Activated T-helper 1 cell treated with Interleukin-2 at 50 U/mL for 16 hours (primary cell): Measurements from ENCODE around the gene BATF.

Source experiments
- DNase-seq: peaks from one replicate; pipeline ENCODE4 v3.0.0-alpha.2; 2020; ENCODE audit warnings: low read depth

The BATF gene

DNA sequence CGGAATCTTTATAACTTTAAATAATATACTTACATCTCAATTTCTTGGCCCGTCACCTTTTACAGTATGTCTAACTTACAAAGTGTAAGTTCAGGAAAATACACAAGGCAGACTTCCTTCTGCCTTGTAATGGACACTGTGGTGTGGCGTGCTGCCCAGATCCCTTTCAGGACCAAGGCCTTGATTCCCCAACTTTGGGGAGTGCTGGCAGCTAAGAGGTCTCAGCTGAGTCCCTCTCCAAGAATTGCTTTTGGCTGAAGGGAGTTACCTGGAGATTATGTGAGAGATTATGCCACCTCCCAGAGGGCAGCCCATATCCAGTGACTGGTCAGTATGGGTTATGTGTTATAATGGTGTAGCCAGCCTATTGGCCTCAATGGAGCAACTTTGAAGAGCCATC is 21.2 kb upstream of the BATF start:
- no peak for DNase-seq

DNA sequence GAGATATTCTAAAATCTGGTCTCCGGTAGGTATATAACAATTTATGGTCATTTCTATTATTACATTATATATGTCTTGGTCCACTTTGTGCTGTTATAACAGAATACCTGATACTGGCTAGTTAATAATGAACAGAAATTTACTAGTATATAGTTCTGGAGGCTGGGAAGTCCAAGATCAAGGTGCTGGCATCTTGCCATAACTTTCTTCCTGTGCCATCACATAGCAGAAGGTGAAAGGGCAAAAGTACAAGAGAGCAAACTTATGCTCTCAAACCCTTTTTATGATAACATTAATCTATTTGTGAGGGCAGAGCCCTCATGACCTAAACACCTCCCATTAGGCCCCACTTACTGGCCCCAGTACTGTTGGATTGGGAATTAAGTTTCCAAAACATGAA is 17.9 kb upstream of the BATF start:
- no peak for DNase-seq

DNA sequence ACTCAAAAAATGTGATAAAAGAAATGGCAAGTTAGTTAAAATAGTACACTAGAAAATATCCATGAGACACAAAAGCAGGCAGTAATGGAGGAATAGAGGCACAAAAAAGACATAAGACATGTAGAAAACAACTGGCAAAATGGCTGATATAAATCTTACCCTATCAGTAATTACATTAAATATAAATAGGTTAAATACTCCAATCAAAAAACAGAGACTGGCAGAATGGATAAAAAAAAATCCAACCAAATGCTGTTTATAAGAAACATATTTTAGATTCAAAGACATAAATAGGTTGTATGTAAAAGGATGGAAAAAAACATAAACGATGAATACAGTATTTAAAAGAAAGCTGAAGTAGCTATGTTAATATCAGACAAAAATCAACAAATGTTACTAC is 15.3 kb upstream of the BATF start:
- DNase-seq = no peak

DNA sequence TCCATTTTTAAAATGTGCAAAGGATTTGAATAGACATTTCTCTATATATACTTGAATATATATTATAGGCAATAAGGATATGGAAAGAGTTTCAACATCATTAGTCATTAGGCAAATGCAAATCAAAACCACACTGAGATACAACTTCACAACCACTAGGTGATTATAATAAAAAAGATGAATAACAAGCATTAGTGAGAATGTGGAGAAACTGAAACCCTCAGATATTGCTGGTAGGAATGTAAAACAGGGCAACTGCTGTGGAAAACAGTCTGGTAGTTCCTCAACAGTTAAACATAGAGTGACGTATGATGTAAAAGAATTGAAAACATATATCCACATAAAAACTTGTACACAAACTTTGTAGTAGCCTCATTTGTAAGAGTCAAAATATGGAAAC is 11.7 kb upstream of the BATF start:
- DNase-seq = no peak

DNA sequence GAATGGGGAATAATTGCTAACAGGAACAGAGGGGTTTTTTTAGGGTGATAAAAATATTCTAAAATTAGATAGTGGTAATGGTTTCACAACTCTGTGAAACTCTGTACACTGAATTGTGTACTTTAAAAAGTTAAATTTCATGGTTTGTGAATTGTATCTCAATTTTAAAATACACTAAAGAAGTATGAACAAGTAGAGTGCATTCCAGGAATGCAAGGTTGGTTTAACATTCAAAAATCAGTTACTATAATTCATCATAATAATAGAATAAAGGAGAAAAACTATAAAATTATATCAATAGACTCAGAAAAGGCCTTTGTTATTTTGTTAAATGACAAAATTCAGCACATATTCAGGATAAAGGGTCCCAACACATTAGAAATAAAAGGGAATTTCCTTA is 11.1 kb upstream of the BATF start:
- DNase-seq = no peak

DNA sequence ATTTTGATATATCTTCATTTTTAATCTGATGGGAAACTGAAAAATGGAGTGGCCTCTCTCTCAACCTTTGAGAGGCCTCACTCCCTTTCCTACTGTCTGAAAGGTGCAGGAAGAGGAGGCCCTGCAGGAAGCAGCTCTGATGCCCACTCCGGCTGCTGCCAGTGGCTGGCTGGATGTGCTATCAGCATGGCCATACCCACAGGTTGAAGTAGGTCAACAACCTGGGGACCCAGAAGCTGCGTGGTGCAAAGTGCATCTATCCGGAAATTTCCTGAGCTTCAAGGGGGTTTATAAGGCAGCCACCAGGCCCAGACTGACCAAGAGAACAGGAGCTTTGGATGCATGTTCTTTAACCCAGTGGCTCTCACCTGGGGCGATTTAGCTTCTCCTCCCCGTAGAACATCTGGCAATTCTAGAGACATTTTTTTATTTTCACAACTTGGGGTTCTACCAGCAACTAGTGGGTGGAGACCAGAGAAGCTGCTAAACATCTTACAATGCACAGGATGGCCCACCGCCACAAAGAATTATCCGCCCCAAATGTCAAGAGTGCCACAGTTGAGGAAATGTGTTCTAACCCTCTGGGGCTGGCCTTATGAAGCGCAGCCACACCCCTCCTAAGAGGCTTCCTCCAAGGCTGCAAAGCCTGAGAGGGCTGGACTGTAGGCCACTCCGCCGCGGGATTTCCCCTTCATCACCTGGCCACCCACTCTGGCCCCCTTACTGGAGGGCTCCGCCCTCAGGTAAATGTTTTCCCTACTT is 8.2 kb upstream of the BATF start:
- no peak for DNase-seq

DNA sequence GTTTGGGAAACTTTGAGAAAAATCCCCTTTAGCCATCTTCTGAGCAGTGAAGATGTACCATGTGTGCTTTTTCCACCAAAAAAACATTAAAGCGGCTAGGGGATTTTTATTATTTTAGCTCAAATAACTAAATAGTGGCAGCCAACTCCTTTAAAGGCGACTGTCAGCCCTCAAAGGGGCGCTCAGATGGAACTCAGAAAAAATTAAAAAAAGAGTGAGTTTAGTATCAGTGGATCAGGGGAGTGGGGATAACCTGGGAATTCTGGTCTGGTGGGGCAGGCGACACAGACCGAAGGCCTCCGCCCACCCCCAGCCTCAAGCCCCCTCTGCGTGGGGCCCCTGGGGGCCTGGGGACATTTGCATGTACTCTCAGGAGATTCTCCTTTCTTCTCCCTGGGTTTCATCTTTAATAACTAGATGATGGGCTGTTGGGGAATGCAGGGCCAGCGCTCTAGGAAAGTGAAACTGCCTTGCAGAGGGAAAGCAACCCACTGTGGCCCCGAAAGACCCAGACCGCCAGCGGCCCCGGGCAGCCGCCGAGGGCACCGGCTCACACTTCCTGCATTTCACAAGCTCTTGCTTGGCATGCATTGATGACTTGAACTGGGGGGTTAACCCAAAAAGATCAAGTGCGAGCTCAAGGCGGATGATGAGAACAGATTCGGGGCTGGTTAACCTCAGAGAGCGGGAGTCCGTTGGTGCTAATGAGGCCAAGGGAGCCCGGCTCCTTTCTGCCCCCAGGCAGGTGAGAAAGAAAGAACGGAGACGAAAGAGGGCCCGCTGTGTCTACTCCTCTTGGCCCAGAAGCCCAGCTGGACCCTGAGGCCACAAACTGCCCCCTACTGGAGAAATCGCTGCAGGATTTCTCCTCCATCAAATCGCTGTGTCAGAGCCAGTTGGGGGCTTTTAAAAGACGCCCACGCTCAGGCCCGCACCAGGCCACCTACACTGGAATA is 7.3 kb upstream of the BATF start:
- no peak for DNase-seq

DNA sequence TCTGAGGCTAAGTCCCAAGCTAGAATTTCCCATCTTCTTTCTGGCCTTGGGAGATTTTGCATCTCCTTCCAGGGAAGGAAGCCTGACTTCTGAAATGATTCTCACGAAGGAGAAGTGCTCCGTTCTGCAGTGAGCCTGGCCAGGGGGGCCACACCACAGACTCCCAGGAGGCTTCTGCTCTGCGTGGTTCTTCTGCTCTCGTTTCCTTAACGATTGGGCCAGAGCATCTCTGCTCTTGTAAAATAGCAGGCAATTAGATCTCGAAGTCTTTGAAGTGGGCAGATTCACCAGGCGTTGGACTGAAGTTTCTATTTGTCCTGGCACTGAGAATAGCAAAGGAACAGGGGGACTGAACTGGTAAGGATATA is 6.7 kb upstream of the BATF start:
- no peak for DNase-seq

DNA sequence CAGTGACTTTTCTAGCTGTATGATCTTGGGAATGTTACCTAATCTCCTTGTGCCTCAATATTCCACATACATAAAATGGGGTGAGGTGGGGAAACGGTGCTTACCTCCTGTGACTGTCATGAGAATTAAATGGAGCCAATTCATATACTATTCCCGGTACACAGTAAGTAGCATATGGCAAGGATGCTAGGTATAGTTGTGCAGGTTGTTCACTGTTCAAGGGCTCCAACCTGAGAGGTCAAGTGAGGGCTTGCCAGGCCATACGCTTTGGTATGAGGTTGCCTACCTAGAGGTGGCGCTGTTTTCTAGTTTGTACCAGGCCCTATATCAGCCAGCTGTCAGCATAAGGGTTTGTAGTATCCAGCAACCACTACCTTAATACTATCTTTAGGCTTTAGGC is 3.6 kb upstream of the BATF start:
- DNase-seq = no peak

DNA sequence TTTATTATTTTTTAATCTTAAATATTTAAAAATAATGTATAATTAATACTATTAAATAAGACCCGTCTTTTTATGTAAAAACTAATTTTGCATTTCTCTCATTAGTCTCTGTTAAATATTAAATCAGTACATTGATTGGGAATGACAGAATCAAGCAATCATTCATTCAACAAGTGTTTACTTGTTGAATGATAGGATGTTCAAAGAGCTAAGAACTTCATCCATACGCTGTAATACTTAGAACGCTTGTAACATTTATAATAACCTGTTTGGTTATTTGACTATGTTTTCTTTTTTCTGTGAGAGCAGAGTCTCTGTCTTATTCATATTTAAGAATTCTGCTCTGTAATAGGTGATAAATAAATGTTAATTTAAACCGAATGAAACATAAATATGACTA is 2.9 kb upstream of the BATF start:
- DNase-seq = no peak

DNA sequence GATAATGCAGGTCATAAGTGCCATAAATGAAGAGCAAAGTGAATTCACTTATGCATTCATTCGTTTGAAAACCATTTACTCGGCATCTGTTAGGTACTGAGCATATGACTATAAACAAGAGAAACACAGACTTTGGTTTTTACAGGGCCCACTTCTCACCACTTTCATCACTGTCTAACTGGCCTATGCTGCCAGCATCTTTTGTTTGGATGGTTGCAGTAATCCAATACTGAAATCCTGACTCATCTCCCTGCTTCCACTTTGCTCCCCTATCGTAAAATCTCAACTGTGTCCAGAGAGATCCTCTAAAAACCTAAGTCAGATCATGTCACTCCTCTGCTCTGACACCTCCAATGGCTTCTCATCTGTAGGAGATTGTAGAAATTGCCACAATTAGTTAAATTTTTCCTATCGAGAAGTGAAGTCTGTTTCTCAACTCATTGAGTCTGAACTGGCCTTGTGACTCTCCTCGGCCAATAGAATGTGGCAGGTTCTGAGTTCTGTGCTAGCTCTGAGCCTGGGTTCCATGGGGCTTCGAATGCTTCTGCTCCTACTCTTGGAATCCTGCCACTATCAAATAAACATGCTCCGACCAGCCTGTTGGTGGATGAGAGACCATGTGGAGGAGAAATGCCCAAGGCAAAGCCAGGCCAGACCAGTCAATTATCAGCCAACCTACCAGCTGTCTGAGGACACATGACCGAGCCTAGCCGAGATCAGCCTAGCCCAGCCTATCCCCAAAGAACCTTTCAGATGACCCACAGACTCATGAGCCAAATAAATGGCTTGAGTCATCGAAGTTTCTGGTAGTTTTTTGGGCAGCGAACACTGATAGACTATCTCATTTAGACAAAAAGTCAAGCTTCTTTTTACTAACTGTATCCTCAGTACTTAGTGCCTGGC is 2.2 kb upstream of the BATF start:
- no peak for DNase-seq

DNA sequence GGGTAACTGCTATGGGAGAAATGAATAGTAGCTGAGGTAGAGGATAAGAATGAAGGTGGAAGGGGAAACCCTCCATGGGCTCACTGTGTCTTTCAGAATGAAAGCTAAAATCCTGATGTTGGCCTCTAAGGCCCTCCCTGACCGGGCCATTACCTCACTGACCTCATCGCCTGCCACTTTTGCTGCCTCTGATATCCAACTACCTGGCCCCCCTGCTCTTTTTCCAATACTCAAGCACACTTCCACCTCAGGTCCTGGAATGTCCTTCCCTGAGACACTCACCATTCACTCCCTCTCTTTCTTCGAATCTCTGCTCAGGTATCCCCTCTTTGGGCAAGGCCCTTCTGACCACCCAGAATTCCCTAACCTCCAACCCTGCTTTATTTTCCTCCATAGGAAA is 1.4 kb upstream of the BATF start:
- no peak for DNase-seq

DNA sequence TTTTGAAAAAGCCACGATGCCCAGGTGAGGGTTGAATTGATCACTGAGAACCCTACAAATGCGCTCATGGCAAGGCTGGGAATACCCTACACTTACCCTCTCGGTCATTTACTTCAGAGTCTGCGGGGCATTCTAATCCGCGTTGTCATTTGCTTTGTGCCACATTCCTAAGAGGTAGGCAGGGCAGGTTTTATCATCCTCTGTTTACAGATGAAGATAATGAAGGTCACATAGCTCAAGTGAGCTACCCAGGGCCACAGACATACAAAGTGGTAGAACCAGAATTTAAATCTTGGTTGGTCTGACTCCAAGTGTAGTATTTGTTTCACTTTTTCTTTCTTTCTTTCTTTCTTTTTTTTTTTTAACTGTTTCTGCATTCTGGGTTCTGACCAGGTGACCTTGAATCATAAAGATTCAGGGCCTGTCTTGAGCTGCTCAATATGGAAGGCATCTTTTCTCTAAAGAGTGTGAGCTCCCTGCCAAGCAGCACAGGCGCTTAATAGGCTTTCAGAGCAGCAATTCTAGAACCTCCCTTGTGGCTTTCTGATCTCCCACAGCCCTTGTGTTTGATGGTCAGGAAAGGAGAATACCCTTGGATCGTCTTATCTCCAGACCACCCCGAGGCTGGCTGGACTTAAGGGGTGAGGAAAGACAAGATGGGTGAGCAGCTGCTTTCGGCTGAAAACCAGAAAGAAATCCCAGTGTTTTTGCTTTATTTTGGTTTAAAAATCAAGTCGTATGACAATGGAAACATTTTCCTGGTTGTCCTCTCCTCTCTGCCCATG is 662 bp upstream of the BATF start:
- DNase-seq = no peak

DNA sequence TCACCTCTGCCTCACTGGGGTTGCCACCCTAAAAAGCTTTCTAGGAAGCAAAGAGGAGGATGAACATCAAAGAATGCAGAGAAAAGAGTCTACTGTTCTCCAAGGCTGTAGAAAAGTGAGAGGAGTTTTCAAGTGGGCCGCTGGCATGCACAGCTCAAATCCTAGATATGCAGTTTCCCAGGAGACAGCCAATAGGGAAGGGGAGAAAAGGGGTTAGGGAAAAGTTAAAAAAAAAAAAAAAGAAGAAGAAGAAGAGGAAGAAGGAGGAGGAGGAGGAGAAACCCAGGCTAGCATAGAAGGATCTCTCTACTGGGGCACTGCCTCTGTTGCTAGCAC is 682 bp downstream of the BATF start:
- DNase-seq = no peak

DNA sequence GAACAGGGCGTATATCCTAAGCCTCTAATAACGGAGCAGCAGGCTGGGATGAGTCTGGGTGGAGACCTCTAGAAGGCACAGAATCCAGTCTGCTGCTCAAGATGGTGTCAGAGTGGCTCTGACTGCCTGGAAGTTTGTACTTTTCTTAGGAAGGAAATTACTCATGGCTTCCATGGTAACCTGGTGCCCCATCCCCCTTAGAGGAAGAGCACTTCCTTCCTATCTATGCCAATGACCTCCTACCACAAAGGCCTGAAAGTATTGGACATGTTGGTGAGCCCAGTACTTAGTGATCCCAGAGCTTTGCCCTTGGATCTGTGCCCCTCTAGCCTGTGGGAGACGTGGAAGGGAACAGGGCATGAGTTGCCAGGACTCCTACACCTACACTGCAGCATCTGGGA is 1.5 kb downstream of the BATF start:
- DNase-seq = no peak

DNA sequence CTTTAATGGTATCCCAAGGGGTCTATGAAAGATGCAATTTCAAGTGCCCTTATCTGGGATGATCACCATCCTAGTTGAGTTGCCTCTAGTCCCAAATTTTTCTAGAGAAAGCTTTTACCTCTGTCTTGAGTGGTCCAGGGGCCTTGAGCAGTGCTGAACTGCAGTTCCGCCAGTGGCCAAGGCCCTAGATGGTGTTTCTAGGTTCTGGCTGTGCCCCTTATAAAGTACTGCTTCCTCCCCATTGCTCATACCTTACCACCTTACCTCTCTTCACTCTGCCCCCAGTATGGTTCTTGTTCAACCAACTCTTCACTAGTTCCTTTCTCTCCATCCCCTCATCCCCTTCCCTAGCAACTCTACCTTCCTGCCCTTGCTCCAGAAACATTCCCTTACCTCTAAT is 3.7 kb downstream of the BATF start:
- DNase-seq = no peak

DNA sequence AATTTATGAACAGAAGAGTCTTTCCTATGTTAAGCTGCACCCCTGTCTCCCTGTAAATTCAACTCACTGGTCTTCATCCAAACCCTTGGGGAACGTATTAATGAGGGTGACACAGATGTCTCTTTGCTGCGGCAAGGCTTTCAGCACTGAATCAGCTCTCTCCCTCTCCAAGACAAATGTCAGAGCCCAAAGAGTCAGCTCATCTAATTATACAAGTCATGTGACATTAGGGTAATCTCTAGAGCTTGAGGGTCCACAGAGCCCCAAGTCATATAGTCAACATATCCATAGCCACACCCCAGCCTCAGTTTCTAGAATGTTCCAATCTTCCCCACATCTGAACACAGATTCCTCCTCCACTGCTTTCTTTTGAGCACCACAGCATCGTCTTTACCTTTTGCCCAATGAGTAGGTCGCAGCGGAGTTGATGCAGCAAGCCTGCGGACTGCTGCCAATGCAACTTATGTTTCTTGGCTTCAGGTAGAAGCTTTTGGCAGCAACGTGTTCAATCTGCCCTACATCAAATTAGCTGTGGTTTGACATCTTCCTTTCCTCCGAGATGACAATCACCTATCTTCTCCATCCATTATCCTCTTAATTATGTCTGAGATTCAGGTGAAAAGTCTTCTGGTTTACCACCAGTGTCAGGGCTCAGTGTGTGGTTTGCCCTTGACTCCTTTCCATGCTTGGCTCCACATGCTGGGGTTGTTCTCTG is 5.3 kb downstream of the BATF start:
- no peak for DNase-seq

DNA sequence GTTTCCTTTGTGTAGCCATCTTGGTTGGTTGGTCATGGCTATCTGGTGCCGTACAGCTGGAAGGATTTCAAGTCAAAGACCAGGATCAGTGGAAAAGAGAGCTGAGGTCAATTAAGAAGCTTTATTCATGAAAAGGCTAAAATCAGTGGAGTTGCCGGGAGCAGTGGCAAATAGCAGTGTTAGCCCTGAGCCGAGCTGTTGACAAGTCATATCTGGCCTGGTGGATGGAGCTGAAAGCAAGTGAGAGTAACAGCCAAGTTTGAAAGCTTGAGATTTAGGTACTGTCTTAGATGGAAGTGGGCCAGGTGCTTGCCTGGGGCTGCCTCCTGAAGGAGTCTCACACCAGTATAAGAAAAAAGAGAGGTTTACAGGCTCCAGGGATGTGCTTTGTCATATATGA is 9.0 kb downstream of the BATF start:
- no peak for DNase-seq

DNA sequence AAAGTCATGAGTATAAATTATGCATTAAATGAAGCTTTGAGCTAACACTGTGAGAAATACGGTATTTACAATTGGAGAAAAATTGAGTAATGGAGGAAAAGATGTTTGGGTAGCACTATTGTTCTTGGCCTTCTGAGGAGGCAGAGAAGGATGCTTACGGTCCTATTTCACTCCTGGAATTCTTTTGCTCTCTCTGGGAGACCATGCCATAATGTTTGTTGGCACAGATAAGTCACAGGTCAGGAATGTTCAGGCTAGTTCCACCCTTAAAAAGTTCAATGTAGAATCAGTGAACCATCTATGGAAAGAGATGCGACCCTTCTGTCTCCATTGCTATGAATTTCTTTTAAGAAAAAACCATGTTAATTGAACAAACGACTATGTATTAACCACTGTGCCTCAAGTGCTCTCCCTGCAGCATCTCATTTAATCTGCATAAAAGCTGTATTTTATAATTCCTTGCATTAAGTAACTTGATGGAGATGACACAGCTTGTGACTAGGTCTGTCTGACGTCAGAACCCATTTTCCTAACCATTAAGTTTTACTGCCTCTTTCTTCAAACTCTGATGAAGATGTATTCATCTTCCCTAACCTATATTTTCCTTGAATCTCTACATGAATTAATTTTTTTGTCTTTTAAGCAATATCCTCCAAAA is 9.5 kb downstream of the BATF start:
- no peak for DNase-seq

DNA sequence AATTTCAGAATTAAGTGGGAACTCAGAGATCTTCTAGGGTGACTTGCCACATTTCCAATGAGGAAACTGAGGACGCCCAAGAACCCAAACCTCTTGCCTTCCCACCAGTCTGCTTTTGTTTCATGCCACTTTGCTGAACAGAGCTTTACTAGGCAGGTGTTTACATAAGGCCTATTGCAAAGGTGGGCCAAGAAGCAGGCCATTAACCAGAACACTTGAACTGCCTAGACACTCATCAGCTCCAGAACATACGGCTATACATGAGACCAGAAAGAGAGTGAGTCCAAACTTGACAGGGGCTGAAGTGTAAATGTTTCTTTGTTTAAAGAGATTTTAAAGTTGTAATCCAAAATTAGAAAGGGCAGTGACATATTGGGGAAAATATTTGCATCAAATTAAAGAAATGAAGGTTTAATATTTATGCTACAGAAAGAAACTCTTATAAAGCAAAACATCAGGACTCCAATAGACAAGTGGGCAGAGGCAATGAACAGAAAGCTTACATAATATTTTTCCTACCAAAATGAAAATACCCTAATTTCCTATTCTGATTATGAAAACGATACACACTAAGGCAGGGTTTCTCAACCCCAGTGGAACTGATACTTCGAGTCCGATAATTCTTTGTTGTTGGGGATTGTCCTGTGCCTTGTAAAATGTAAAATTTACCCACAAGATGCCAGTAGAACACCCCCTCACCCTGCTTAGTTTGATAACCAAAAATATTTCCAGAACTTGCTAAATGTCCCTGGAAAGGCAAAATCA is 11.7 kb downstream of the BATF start:
- DNase-seq = no peak
